H9 (cell line): ENCODE measurements around the gene GNAI2. TPM values are rescaled to one million over a fixed set of nuclear protein-coding genes. Genes with fewer than 3 reads are reported as not detected.

Experiments used
- DNase-seq: peaks from one replicate; pipeline ENCODE4 v3.0.0-alpha.2; 2017
- H2AFZ ChIP-seq: one replicate; pipeline ENCODE4 v1.6.1; 2013; ENCODE audit warnings: mild to moderate bottlenecking, low read length, control low read depth, moderate library complexity
- H2AK5ac ChIP-seq: 2 replicates; pipeline ENCODE4 v1.6.1; 2013; ENCODE audit warnings: low read length, control low read depth, mixed read lengths; ENCODE audit not compliant: insufficient read length
- H2BK120ac ChIP-seq: one replicate; pipeline ENCODE4 v1.6.1; 2013; ENCODE audit warnings: low read depth, mild to moderate bottlenecking, low read length, control low read depth, inconsistent platforms; ENCODE audit not compliant: poor library complexity, severe bottlenecking
- H2BK12ac ChIP-seq: 2 replicates; pipeline ENCODE4 v1.6.1; 2013; ENCODE audit warnings: low read length, control low read depth, mixed read lengths, low read depth; ENCODE audit not compliant: insufficient read length
- H2BK15ac ChIP-seq: 2 replicates; pipeline ENCODE4 v1.6.1; 2013; ENCODE audit warnings: low read depth, low read length, control low read depth
- H2BK20ac ChIP-seq: one replicate; pipeline ENCODE4 v1.6.1; 2013; ENCODE audit warnings: low read depth, mild to moderate bottlenecking, low read length, control low read depth, inconsistent platforms; ENCODE audit not compliant: poor library complexity, severe bottlenecking
- H2BK5ac ChIP-seq: 2 replicates; pipeline ENCODE4 v1.6.1; 2013; ENCODE audit warnings: low read length, control low read depth, mixed read lengths; ENCODE audit not compliant: insufficient read length
- H3K14ac ChIP-seq: 2 replicates; pipeline ENCODE4 v1.6.1; 2013; ENCODE audit warnings: low read length, control low read depth; ENCODE audit not compliant: insufficient read depth
- H3K18ac ChIP-seq: 2 replicates; pipeline ENCODE4 v1.6.1; 2013; ENCODE audit warnings: low read depth, mild to moderate bottlenecking, mixed read lengths, low read length, control low read depth; ENCODE audit not compliant: insufficient read length
- H3K23ac ChIP-seq: 2 replicates; pipeline ENCODE4 v1.6.1; 2013; ENCODE audit warnings: low read length, control low read depth, mixed read lengths, low read depth; ENCODE audit not compliant: insufficient read length
- H3K23me2 ChIP-seq: 2 replicates; pipeline ENCODE4 v1.6.1; 2013; ENCODE audit warnings: low read depth, mild to moderate bottlenecking, mixed read lengths, low read length, control low read depth; ENCODE audit not compliant: insufficient read length, poor library complexity, severe bottlenecking
- H3K27ac ChIP-seq: 2 replicates; pipeline ENCODE4 v1.5.1; 2013; ENCODE audit warnings: low read length, control low read depth, mixed read lengths, low read depth; ENCODE audit not compliant: insufficient read length
- H3K27me3 ChIP-seq: 2 replicates; pipeline ENCODE4 v1.6.1; 2013; ENCODE audit warnings: low read length, control low read depth, inconsistent platforms; ENCODE audit not compliant: insufficient read depth
- H3K4ac ChIP-seq: 2 replicates; pipeline ENCODE4 v1.6.1; 2013; ENCODE audit warnings: low read depth, mild to moderate bottlenecking, control low read depth, inconsistent platforms, low read length, moderate library complexity
- H3K4me1 ChIP-seq: 2 replicates; pipeline ENCODE4 v1.6.1; 2013; ENCODE audit warnings: low read length, control low read depth, inconsistent platforms; ENCODE audit not compliant: insufficient read depth
- H3K4me2 ChIP-seq: 2 replicates; pipeline ENCODE4 v1.6.1; 2013; ENCODE audit warnings: low read length, control low read depth, mixed read lengths; ENCODE audit not compliant: insufficient read length, insufficient read depth
- H3K56ac ChIP-seq: 2 replicates; pipeline ENCODE4 v1.6.1; 2013; ENCODE audit warnings: low read depth, mild to moderate bottlenecking, mixed read lengths, low read length, control low read depth; ENCODE audit not compliant: insufficient read length
- H3K79me1 ChIP-seq: 2 replicates; pipeline ENCODE4 v1.6.1; 2013; ENCODE audit warnings: low read depth, mild to moderate bottlenecking, moderate library complexity, low read length, control low read depth, inconsistent platforms; ENCODE audit not compliant: insufficient read depth, poor library complexity, severe bottlenecking
- H3K79me2 ChIP-seq: 2 replicates; pipeline ENCODE4 v1.6.1; 2013; ENCODE audit warnings: low read length, control low read depth, inconsistent platforms; ENCODE audit not compliant: insufficient read depth
- H3K9ac ChIP-seq: 2 replicates; pipeline ENCODE4 v1.6.1; 2013; ENCODE audit warnings: low read length, control low read depth, mixed read lengths; ENCODE audit not compliant: insufficient read length; ENCODE audit errors: extremely low read depth
- H3K9me3 ChIP-seq: one replicate; pipeline ENCODE4 v1.6.1; 2013; ENCODE audit warnings: low read depth, low read length, inconsistent platforms; ENCODE audit not compliant: control insufficient read depth
- H3T11ph ChIP-seq: one replicate; pipeline ENCODE4 v1.6.1; 2013; ENCODE audit warnings: mild to moderate bottlenecking, low read length, control low read depth, inconsistent platforms
- H4K20me1 ChIP-seq: one replicate; pipeline ENCODE4 v1.6.1; 2013; ENCODE audit not compliant: control insufficient read depth, insufficient read length, insufficient read depth
- H4K5ac ChIP-seq: 2 replicates; pipeline ENCODE4 v1.6.1; 2013; ENCODE audit warnings: low read depth, mild to moderate bottlenecking, mixed read lengths, low read length, control low read depth; ENCODE audit not compliant: insufficient read length
- H4K8ac ChIP-seq: replicated peaks from 2 replicates; pipeline ENCODE4 v1.6.1; 2013; ENCODE audit warnings: low read length, control low read depth, mixed read lengths, low read depth; ENCODE audit not compliant: insufficient read length
- H4K91ac ChIP-seq: 2 replicates; pipeline ENCODE4 v1.6.1; 2013; ENCODE audit warnings: low read depth, mild to moderate bottlenecking, moderate library complexity, mixed read lengths, low read length, control low read depth; ENCODE audit not compliant: insufficient read length
- H3K27ac Mint-ChIP-seq, 3 experiments: 2 replicates in 2 of 3; 3 replicates in 1 of 3; pipeline ENCODE4 v1.8.0; 2020 to 2021; ENCODE audit warnings: mixed read lengths in 3 of 3, mild to moderate bottlenecking in 1 of 3, moderate library complexity in 1 of 3
- H3K27me3 Mint-ChIP-seq: 2 replicates; pipeline ENCODE4 v1.8.0; 2021; ENCODE audit warnings: low read depth, mild to moderate bottlenecking, moderate library complexity, mixed read lengths
- H3K36me3 Mint-ChIP-seq, 3 experiments: 2 replicates in 2 of 3; 3 replicates in 1 of 3; pipeline ENCODE4 v1.8.0; 2020 to 2021; ENCODE audit warnings: low read depth in 3 of 3, mixed read lengths in 3 of 3; ENCODE audit not compliant: insufficient read depth in 1 of 3
- H3K4me1 Mint-ChIP-seq, 2 experiments: 2 replicates each; pipeline ENCODE4 v1.8.0; 2020; ENCODE audit warnings: mixed read lengths in 2 of 2
- H3K4me3 Mint-ChIP-seq, 2 experiments: 2 replicates in 1 of 2; 3 replicates in 1 of 2; pipeline ENCODE4 v1.8.0; 2020 to 2021; ENCODE audit warnings: mild to moderate bottlenecking in 2 of 2, mixed read lengths in 2 of 2, moderate library complexity in 1 of 2
- H3K9me3 Mint-ChIP-seq, 2 experiments: 2 replicates in 1 of 2; 3 replicates in 1 of 2; pipeline ENCODE4 v1.8.0; 2020; ENCODE audit warnings: mild to moderate bottlenecking in 2 of 2, mixed read lengths in 2 of 2, moderate library complexity in 1 of 2
- CTCF ChIP-seq: fragments of 200-600 bp; sonication (generic); conservative IDR thresholded peaks from 3 replicates; pipeline ENCODE4 v1.8.0; 2021; ENCODE audit warnings: antibody characterized with exemption, mild to moderate bottlenecking
- WGBS: extraction: QIAGEN DNeasy Blood & Tissue Kit; methylation state at CpG from one replicate; pipeline ENCODE4 v1.1.7; 2013; ENCODE audit warnings: missing lambda C conversion rate, low lambda C conversion rate, mixed read lengths; ENCODE audit not compliant: insufficient read length; ENCODE audit errors: extremely low coverage; 5-methylcytosine and 5-hydroxymethylcytosine counted together
- total RNA-seq: library from RNA; stranded (reverse); gene quantifications from 2 replicates; pipeline ENCODE4 v1.2.1, GENCODE V29; 2021

The GNAI2 gene
- total RNA-seq, 1 experiment from 2014 or later = 218 TPM

GRCh38 chr3:50255251-50255615 is 19.2 kb downstream of the GNAI2 start:
- H3K27ac ChIP-seq = no peak overlapping the region
- no peak overlapping the region for H3K14ac ChIP-seq
- no peak overlapping the region for H2AFZ ChIP-seq
- DNase-seq = no peak
- H3K9ac ChIP-seq = no peak overlapping the region
- H4K91ac ChIP-seq = no peak overlapping the region
- H4K5ac ChIP-seq = no peak overlapping the region
- Mint-ChIP-seq H3K9me3 (no peaks in the 10 kb centered on the region), H3K4me3 (no peak overlapping the region), H3K36me3 (peaks cover 19 to 55% (median 53%) of the 10 kb centered on the region in 3 experiments; a peak in 6 of 7 replicates), H3K27ac (no peak overlapping the region), H3K27me3 (no peaks in the 10 kb centered on the region), H3K4me1 (peaks cover 10 to 23% of the 10 kb centered on the region in 2 experiments; a peak in 3 of 4 replicates)
- H2AK5ac ChIP-seq = no peak overlapping the region
- no peak overlapping the region for H3K56ac ChIP-seq
- TF ChIP-seq CTCF = no peak
- no peak overlapping the region for H2BK120ac ChIP-seq
- no peak overlapping the region for H3T11ph ChIP-seq
- no peak overlapping the region for H2BK20ac ChIP-seq
- H2BK5ac ChIP-seq = no peak overlapping the region
- H3K4me1 ChIP-seq = no peaks in the 10 kb centered on the region
- H3K79me2 ChIP-seq = peaks cover 3% of the 10 kb centered on the region; the same call in 1 of the 2 replicates
- peaks cover 2% of the 10 kb centered on the region for H4K20me1 ChIP-seq
- H2BK15ac ChIP-seq = no peak overlapping the region
- H2BK12ac ChIP-seq = no peak overlapping the region
- no peak overlapping the region for H4K8ac ChIP-seq
- H3K4ac ChIP-seq = no peak overlapping the region
- H3K27me3 ChIP-seq = no peaks in the 10 kb centered on the region
- H3K9me3 ChIP-seq = no peaks in the 10 kb centered on the region
- peaks cover 3% of the 10 kb centered on the region for H3K79me1 ChIP-seq
- no CpG with 5 or more reads among the region's 9 CpGs for WGBS
- no peak overlapping the region for H3K4me2 ChIP-seq
- no peaks in the 10 kb centered on the region for H3K23me2 ChIP-seq
- H3K18ac ChIP-seq = no peak overlapping the region
- H3K23ac ChIP-seq = no peak overlapping the region
